PC-9 (cell line): ENCODE results near the gene IQCH. TPM values are rescaled to one million over a fixed set of nuclear protein-coding genes. Genes with fewer than 3 reads are reported as not detected.

Experiments
- BruUV-seq: library from RNA; stranded (reverse); fragments of 400-500 nt; replicated peaks from 2 replicates; lab custom pipeline; 2021; lab: Mats Ljungman, UMichigan
- CTCF ChIA-PET: fragments of 300-600 bp; sonication (Branson Sonifier 250); formaldehyde crosslinking; loops from one replicate; lab custom pipeline; 2022; ENCODE audit warnings: antibody characterized with exemption; lab: Charles Lee
- POLR2A ChIA-PET: fragments of 300-600 bp; sonication (Branson Sonifier 250); formaldehyde crosslinking; loops from one replicate; lab custom pipeline; 2022; ENCODE audit warnings: antibody characterized with exemption; ENCODE audit not compliant: unreplicated experiment; lab: Charles Lee
- DNase-seq, 2 experiments: peaks; one replicate each; pipeline versions ENCODE4 v3.0.0 to v3.0.0-alpha.2; 2015 to 2022; ENCODE audit warnings: mixed read lengths in 1 of 2
- H2AFZ ChIP-seq: fragments of 200-600 bp; sonication (generic); 2 replicates; pipeline ENCODE4 v1.8.1; 2017; ENCODE audit warnings: antibody characterized with exemption
- H3F3A ChIP-seq: fragments of 200-600 bp; sonication (generic); 2 replicates; pipeline ENCODE4 v1.8.1; 2017; ENCODE audit warnings: antibody characterized with exemption, mild to moderate bottlenecking, low read depth; ENCODE audit not compliant: insufficient read depth
- H3K27ac ChIP-seq: fragments of 200-600 bp; sonication (generic); 2 replicates; pipeline ENCODE4 v1.6.1; 2016; ENCODE audit warnings: mixed run types
- H3K27me3 ChIP-seq: fragments of 200-600 bp; sonication (generic); 2 replicates; pipeline ENCODE4 v1.6.1; 2016; ENCODE audit warnings: low read depth, mixed run types; ENCODE audit not compliant: insufficient read depth
- H3K36me3 ChIP-seq: fragments of 200-600 bp; sonication (generic); 2 replicates; pipeline ENCODE4 v1.6.1; 2016; ENCODE audit warnings: low read depth, mixed run types
- H3K4me1 ChIP-seq: fragments of 200-600 bp; sonication (generic); replicated peaks from 2 replicates; pipeline ENCODE4 v1.6.1; 2016; ENCODE audit warnings: mixed run types; ENCODE audit not compliant: insufficient read depth
- H3K4me2 ChIP-seq: fragments of 200-600 bp; sonication (generic); 2 replicates; pipeline ENCODE4 v1.6.1; 2017; ENCODE audit warnings: mixed run types
- H3K4me3 ChIP-seq: fragments of 200-600 bp; sonication (generic); 2 replicates; pipeline ENCODE4 v1.6.1; 2016; ENCODE audit warnings: mixed run types
- H3K79me2 ChIP-seq: fragments of 200-600 bp; sonication (generic); 2 replicates; pipeline ENCODE4 v1.6.1; 2017; ENCODE audit warnings: low read depth, mixed run types
- H3K9me2 ChIP-seq: fragments of 200-600 bp; sonication (generic); 2 replicates; pipeline ENCODE4 v1.8.1; 2017; ENCODE audit warnings: mild to moderate bottlenecking; ENCODE audit not compliant: insufficient read depth
- H3K9me3 ChIP-seq: fragments of 200-600 bp; sonication (generic); 2 replicates; pipeline ENCODE4 v1.8.1; 2016; ENCODE audit warnings: low read depth; ENCODE audit not compliant: insufficient read depth
- H4K20me1 ChIP-seq: fragments of 200-600 bp; sonication (generic); 2 replicates; pipeline ENCODE4 v1.8.1; 2017; ENCODE audit not compliant: insufficient read depth
- CTCF ChIP-seq: fragments of 200-600 bp; sonication (generic); conservative IDR thresholded peaks from 2 replicates; pipeline ENCODE4 v1.6.1; 2017; ENCODE audit warnings: mixed run types, antibody characterized with exemption, mild to moderate bottlenecking, moderate library complexity
- EZH2 ChIP-seq: fragments of 200-600 bp; sonication (generic); IDR thresholded peaks from 2 replicates; pipeline ENCODE4 v1.8.0; 2017; ENCODE audit warnings: antibody characterized with exemption, low read depth
- intact Hi-C: fragments of 100-400 bp; cut with micrococcal nuclease; formaldehyde crosslinking; loops from one replicate; pipeline ENCODE4 v1.10.0; 2022; ENCODE audit not compliant: unreplicated experiment
- total RNA-seq: library from RNA; stranded (reverse); gene quantifications from 2 replicates; pipeline ENCODE4 v1.2.3, GENCODE V29; 2021

The IQCH gene
- total RNA-seq, 1 experiment from 2014 or later = 7.5 TPM

GRCh38 chr15:67551207-67551743 is 296.7 kb downstream of the IQCH start:
- Histone ChIP-seq H3K27me3 (no peaks in the 10 kb centered on the region), H2AFZ (no peak overlapping the region), H3K27ac (no peak overlapping the region), H3K9me2 (no peaks in the 10 kb centered on the region), H3K36me3 (no peaks in the 10 kb centered on the region), H3K9me3 (no peaks in the 10 kb centered on the region), H3K4me2 (no peak overlapping the region), H4K20me1 (no peaks in the 10 kb centered on the region), H3F3A (no peaks in the 10 kb centered on the region), H3K79me2 (no peaks in the 10 kb centered on the region), H3K4me1 (no peaks in the 10 kb centered on the region), H3K4me3 (no peak overlapping the region)
- ChIA-PET POLR2A (no interaction called here), CTCF (no interaction called here)
- BruUV-seq = no TSS peak
- TF ChIP-seq EZH2 (no peak), CTCF (no peak)
- no peak for DNase-seq
- intact Hi-C loops = no loop called here

Other genes starting within 250 kb of the IQCH start
- gene SMAD3, start 189.2 kb upstream of the IQCH start, total RNA-seq = 99.5 and 109 TPM in 2 replicates
- gene AAGAB, start 125 bp upstream of the IQCH start, total RNA-seq = 42.2 and 56.5 TPM in 2 replicates